NCI-H2171 treated with DMSO at 0.1 percent for 48 hours (cell line): ENCODE measurements around the gene SDE2.
"Not testable (repeated sequence)": the region's sequence is repeated elsewhere in the genome, so short reads cannot be mapped to it uniquely, and the experiment has no call there.

Experiments
- DNase-seq: peaks from one replicate; lab custom pipeline; 2025; lab: John Stamatoyannopoulos, UW

The SDE2 gene

DNA sequence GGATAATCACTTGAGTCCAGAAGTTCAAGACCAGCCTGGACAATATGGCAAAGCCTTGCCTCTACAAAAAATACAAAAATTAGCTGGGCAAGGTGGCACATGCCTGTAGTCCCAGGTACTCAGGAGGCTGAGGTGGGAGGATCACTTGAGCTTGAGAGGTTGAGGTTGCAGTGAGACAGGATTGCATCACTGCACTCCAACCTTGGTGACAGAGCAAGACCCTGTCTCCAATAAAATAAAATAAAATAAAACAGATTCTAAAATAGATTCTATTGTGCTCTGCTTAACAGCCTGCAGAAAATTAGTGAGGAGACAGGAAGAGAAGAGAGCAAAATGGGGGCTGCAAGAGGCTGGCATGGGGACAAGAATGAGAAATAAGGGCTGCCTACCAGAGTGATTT, 7.5 kb upstream of the SDE2 start:
- DNase-seq: no peak

DNA sequence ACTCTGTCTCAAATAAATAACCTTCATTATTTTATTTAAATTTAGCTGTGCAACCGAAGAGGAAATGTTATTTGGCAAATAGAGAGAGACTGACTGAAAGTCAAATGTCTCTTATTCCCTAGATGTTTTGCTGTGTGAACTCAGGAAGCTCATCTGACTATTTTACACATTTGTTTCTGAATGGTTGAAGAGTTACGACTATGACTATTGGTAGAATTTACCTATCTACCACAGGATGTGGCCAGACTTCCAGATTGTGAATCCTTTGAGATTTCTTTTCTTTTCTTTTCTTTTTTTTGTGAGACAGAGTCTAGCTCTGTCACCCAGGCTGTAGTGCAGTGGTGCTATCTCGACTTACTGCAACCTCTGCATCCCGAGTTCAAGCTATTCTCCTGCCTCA, 5.3 kb upstream of the SDE2 start:
- no peak for DNase-seq

DNA sequence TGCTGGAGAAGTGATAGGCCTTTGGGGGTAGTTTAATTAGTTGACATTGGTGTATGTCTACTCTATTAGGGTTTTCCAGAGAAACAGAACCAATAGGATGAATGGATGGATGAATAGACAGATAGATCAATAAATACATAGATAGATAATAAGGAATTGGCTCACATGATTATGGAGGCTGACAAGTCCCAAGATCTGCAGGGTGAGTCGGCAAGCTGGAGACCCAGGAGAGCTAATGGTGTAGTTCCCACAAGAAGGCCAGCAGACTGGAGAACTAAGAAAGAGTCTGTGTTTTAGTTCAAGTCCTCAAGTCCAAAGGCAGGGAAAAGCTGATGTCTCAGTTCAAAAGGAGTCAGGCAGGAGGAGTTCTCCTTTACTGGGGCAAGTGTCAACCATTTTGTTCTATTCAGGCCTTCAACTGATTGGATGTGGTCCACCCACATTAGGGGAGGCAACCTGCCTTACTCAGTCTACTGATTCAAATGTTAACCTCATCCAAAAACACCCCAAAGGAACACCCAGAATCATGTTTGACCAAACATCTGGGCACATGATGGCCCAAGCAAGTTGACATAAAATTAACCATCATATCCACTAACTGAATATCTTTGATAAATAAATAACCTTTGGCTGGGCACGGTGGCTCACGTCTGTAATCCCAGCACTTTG, 4.5 kb upstream of the SDE2 start:
- DNase-seq: no peak

DNA sequence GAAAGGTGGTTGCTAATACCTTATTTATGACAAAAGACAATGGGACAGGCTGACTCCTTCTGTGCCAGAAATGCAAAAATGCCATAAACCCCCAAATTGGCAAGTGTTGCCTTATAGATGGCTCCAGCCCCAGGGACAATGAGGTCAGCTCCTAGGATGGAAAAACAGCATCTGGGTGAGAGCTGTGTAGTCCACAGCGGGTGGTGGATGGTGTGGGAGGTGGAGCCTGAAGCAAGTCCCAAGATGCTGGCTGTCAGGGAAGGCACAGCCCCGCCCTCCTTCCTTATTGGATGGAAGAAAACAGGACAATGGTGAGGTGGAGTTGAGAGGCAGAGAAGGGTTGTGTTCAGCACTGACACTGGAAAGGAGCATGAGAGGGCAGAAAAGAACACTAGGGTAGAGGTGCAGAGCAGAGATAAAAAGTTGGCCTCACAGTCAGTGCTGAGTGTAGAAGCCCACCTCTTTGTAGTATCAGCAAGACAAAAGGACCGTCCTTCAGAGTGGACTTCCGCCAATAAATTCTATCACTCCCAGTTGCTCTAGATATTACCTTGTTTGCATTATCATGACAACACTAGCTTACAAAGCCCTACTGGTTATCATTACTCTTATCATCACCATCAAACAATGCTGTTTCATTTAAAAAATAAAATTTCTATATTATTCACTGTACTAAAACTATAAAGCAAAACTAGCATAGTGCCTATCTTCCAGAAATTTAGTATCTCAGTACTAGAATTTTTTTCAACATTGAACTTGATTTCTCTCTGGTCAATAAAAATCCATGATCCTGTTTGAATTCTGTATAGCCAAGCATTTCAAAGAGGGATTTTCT, 3.7 kb upstream of the SDE2 start:
- peak; percentile 57 for DNase-seq

DNA sequence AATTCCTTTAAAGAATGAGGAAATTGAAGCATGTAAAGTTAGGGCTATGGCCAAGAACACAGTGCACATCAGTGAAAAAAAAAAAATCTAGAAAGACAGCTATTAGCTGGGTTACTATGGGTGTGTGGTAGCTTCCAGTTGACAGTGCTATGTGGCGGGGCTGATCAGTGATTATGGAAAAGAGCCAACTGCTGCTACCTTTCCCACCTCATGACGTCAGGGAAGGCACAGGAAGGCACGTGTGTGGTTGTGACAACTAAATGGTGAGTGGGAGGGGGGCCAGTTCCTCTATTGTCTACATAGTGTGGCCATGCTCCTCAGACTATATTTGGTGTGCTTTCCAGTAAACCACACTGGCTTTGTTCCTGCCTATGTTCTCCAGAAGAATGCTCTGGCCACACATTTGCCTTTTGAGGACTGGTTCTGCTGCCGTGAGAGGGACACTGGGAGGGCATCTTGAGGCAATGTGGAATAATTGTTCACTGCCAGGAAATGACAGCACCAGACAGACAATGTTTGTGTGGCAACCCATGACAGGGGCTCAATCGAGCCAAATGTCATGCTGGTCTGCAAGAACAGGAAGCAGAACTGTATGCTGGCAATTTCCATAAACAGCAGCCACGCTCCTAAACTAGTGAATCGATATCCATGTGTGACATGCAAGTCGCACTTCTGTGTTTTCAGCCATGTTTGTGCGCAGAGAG, 3.0 kb upstream of the SDE2 start:
- peak; percentile 26 for DNase-seq

DNA sequence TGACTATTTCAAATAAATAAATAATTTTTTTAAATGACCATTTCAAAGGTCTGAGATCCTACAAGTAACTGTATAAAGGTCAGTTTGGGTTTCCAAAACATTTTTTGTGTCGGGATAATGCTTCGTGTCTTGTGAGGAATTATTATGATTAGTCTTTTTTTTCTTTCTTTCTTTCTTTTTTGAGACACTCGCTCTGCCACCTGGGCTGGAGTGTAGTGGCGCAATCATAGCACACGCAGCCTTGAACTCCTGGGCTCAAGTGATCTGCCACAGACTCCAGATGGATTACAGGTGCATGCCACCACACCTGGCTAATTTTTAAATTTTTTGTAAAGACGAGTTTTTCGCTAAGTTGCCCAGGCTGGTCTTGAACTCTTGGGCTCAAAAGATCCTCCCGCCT, 1.9 kb upstream of the SDE2 start:
- no peak for DNase-seq

DNA sequence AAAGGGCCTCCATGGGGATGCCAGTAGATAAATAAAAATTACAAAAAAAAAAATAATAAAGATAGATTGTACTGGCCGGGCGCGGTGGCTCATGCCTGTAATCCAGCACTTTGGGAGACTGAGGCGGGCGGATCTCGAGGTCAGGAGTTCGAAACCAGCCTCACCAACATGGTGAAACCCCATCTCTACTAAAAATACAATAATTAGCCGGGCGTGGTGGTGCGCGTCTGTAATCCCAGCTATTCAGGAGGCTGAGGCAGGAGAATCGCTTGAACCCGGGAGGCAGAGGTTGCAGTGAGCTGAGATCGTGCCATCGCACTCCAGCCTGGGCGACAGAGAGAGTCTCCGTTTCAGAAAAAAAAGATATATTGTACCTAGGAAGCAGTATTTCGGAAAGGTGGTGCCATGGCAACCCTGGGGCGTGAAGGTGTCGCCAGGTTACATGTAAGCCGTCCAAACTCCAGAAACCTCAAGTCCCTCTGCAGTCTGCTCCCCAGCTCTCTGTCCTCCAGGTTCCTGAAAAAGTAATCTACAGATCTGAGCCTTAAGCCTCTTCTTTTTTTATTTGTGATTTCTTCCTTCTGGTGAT, 1.4 kb upstream of the SDE2 start:
- not testable (repeated sequence) for DNase-seq

DNA sequence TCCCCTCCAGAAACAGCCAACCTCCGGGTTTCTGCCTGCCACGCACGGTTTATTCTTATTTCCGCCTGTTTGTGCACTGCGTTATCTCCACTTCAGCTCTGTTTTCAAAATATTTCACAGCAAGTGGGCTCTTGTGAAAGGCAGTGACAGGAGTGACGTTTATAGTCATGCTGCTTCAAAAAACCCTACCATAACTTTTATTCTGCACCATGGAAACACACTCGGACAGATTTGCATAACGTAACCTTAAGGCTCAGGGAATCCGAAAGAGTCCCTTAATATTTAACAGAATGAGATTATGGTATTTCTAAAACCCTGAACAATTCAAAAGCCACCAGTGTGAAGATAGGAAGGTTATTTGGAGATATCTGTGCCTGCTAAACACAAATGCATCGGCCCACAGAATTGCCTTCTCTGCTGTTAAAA, 782 bp upstream of the SDE2 start:
- DNase-seq: peak; percentile 29

DNA sequence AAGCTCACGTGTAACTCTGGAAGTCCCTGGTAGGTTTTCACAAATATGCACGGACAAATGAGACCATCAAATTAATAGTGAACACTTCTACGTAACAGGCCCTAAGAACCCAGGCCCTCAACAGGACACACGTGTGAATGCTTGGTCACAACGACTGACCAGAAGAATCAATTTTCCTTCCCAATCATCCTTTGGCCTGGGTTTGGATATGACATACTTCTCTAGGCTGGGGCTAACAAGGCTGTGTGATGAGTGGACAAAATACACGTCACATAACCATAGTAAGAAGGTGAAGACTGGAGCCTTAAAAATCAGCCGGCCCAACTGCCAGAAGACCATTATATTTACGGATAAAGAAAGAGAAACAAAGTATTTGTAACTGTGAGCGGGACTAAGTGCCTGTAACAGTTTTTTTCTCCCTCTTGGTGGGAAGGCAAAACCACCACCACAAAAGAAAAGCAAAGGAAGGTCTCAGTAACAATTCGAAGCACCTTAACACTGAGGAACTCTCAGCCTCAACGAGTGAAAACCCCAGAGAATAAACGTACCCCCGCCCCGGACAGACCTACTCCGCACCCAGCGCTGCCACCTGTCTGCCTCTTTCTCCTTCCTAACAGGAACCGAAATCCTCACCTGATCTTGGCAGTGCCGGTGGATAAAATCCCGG, 450 bp downstream of the SDE2 start:
- no peak for DNase-seq

DNA sequence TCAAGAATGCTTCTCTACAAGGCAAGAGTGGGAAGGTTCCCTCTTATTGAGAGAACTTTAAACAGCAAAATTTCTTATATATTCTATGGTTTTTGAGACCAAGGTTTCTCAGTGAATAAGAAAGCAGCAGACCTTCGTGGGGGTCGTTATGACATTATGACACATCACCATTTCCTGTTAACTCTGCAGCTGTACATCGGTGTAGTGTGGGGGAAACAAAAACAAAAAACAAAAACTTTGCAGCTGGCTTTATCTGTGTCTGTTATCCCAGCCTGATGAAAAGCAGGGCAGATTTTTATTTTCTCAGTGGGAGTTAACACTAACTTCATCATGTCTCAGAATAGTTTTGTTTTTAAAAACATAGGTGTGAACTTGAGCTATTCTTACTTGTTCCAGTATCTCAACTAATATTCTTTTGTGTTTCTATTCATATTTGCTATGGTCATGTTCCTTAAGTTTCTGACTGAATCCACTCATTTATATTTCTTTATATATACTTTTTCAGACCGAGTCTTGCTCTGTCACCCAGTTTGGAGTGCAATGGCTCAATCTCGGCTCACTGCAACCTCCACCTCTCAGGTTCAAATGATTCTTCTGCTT, 2.1 kb downstream of the SDE2 start:
- DNase-seq: no peak

DNA sequence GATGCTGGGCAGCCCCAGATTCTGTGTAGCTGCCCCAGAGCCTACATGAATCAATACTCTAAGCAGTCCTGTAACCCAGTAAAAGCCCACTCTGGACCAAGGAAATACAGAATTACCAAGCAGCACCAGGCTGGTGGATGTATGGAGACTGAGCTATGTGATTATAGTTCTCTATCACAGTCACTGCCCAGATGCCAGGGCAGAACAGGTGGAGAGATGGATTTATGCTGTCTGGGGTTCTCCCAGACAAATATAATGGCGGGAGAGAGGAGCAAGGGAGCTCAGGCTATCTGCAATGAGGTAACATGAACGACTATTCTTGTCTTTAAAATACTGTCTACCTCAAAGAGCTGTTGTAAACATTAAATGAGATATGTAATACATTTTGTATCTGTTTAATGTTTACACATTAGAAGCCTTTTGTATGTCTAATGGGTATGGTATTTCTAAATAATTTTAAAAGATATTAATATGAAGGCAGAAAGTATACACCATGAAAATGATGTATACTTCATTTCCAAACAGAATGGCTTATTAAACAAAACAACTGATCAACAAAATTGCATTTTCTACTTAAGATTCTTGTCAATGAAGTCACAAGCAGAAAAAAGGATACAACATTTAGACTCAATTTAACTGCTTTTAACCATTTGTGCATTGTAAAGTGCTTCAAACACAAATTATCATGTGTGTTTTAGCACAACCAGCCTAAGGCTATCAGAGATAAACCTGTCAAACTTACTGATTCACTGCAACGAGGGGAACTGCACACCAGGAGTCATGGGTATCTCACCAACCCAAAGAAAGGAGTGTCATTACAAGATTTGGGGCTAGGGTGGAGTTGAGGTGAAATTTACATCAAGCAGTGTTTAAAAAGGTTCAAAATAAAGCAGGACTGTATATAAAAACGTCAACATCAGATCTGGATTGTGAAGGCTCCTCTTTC, 3.0 kb downstream of the SDE2 start:
- DNase-seq: no peak

DNA sequence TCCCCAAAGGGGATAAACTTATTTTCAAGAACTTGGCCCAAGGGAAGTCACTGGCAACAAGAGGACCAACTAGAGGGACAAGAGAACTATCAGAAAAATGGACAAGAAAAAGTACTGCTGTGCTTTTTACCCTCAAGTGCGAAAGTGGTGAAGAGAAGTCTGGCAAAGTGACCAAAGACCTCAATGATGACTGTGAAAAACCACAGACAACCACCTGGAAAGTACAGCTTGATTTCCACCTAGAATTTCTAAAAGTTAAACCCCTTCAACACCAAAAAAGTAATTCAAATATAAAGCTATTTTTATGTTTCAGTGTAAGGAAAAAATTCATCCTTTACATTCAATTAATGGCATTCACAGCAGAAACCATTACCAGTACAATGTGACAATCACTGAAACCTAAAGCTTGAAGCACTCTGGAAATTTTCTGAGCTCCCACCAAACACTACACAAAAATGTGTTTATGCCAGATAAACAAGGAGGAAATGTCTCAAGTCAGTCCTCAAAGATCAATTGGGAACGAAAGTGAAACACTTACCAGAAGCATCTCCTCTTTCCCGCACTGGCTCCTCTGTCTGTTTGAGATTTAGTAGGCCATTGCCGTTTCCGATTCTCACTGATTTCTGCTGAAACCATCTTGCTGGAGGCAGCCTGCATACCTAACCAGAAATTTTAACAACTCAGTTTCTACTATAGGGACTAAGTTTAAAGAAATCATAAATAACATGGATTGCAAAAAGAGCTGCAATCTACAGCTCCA, 8.3 kb downstream of the SDE2 start:
- DNase-seq: no peak

DNA sequence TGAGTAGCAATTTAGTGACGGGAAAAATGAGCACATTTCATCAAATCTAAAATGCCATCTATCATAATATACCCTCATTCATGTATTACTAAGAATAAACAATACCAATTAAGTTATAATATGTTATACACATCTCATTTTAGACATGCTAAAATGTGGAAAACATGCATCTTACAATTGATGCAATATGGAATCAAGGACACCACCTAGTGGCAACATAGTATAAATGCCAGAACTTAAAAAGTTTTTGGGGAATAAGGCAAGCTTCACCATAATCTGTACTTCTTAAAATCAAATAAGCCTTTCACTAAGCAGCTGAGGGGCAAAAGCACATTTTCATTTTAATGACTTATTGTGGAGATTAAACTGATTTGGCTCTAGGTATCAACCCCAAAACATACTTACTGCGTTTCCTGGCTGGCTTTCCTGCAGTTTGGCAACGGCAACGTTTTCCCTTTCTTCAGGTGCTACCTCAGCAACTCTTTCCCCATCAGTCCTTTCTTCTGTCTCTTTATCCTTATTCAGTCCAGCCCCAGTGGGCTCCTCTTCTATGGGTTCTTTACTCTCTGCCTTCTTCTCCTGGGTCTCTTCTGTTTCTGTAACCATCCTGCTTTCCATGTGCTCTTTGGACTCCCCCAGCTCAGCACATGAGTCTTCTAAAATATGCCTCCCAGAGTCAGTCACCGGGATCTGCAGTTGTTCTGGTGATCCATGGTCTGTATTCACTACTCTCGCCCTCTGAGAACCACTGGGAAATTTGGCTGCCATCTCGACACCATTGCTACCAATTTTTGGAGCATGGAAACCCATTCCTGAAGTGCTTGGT, 11.4 kb downstream of the SDE2 start:
- peak; percentile 63 for DNase-seq

DNA sequence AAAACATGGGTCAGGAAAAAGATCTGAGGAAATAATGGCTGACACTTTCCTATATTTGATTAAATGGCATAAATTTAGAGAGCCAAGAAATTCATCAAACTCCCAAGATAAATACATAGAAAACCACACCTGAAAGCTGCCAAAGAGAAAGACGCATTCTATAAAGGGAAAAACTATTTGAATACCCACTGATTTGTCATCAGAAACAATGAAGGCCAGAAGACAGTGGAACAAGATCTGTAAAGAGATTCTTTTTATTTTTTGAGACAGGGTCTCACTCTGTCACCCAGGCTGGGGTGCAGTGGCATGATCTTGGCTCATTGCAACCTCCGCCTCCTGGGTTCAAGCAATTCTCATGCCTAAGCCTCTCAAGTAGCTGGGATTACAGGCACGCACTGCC, 17.4 kb downstream of the SDE2 start:
- DNase-seq: no peak

DNA sequence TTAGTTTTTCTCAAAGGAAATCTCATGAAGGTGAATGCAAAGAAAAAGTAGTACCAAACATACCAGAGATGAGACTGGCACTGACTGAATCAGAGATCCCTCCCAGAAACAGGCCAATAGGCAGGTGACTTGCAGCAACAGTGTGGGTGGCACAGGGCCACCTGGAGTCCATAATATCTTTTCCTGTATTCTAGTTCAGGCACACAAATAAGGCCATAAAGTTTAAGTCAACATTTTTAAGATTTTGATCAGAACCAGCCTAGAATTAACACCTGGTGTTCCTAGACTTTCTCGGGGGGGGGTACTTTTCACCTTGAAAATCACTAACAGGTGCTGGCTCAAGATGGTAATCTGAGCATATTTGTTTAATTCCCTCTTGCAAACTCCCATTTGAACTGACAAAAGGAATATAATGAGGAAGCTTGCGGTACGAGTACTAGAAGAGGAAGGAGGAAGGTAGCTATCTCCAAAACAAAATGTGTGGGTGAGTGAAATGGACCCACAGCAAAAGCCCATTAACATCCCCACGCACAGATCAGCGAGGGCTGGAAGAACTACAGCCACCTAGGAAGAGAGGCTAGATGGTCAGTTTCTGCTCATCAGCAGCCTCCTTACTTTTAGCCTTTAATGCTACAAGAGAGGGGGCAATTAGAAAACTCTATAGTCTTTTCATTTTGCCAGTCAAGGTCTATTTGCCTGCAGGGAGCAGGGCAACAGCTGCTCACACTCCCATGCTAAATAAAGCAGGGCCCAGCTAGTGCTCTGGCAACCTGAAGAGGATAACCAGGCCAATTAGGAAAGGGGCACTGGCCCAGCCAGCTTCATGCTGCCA, 18.9 kb downstream of the SDE2 start:
- no peak for DNase-seq

DNA sequence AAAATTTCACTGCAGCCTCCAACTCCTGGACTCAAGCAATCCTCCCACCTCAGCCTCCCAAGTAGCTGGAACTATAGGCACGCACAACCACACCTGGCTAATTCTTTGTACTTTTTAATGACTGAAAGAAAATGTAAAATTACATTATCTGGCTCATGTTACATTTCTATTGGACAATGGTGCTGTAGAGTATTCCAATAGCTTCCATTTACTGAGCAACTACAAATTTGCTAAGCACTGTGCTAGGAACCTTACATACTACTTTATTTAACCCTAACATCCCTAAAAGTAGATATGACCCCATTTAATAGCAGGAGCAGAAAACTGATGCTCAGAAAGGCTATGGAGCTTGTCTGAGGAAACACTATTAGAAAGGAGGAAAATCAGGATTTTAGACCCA, 19.7 kb downstream of the SDE2 start:
- no peak for DNase-seq

DNA sequence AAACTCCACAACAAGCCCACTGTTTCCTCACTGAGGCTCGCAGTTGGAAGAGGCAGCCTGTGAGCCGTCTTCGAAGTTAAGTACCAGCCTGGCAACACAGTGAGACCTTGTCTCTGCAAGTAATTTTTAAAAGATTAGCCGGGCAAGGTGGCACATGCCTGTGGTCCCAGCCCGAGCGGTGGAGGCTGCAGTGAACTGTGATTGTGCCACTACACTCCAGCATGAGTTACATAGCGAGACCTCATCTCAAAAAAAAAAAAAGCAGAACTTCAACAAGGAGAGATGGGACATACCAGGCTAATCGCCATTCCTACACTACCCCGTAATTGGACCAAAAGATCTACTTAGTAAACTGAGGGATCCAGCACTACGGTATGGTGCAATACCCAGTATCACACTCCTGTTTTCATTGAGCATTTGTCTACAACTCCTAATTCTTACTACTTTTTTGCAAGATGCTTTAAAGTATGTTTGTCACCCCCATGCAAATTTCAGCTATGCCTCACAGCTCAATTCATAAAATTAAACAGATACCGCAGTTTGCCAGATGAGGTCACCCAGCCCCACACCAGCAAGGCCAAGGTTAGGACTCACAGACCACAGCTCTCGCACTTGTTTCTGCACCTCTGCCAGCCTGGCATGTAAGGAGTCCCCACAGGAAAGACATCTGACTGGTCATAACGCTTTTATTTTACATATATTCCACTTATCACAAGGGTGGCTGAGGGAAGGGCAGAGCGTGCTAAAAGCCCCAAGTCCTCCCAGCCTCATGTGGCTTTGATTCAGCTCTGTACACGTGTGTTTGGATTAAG, 21.0 kb downstream of the SDE2 start:
- no peak for DNase-seq
